Omental fat pad (tissue), 4 donors: ENCODE results near the gene TMEM267. TPM values are rescaled to one million over a fixed set of nuclear protein-coding genes. Genes with fewer than 3 reads are reported as not detected.

Source experiments
- ATAC-seq: fragments of 150-250 bp; one replicate; pipeline ENCODE4 v1.9.1; 2016; ENCODE audit warnings: mild to moderate bottlenecking, moderate library complexity; ENCODE audit not compliant: low FRiP score
- DNase-seq: peaks from one replicate; pipeline ENCODE4 v3.0.0-alpha.2; 2019; ENCODE audit warnings: low spot score
- CTCF ChIP-seq, 3 donors: fragments of 450-650 bp; IDR thresholded peaks; one replicate each; pipeline ENCODE4 v1.5.1; 2016 to 2017; ENCODE audit warnings: antibody characterized with exemption in 3 of 3, mild to moderate bottlenecking in 3 of 3, moderate library complexity in 2 of 3
- total RNA-seq, 4 donors: library from RNA; depleted of rRNA; stranded (reverse); fragments of >200 nt; gene quantifications; one replicate each; pipeline ENCODE4 v1.1.0, GENCODE V29; 2016

The TMEM267 gene
- total RNA-seq, result 10 to 100 TPM in 2 of 4 donors, 1 to 10 TPM in 2; 9.0 to 11.0 (median 9.9) TPM

- DNase-seq (peak; percentile 60), ATAC-seq (peak; percentile 100)
- TF ChIP-seq CTCF (IDR thresholded peaks at IDR 0.05), result no peak
Observed at GRCh38 chr5:43483298-43484105, at the start of gene TMEM267. TMEM267 (minus strand) TSS chr5:43483865; CDS start chr5:43453969, 29,896 bp downstream.

- no peak for TF ChIP-seq CTCF (IDR thresholded peaks at IDR 0.05)
- DNase-seq, result no peak
- ATAC-seq, result no peak
Observed at GRCh38 chr5:43530648-43531047, 47.0 kb upstream of the TMEM267 start.

GRCh38 chr5:43523662-43524072 lies 40.0 kb upstream of the TMEM267 start:
- no peak for TF ChIP-seq CTCF (IDR thresholded peaks at IDR 0.05)
- DNase-seq, result no peak
- ATAC-seq, result no peak

- ATAC-seq (no peak), DNase-seq (no peak)
- no peak for TF ChIP-seq CTCF (IDR thresholded peaks at IDR 0.05)
Observed at GRCh38 chr5:43520615-43521014, 37.0 kb upstream of the TMEM267 start.

- ATAC-seq, result no peak
- no peak for DNase-seq
Observed at GRCh38 chr5:43515678-43516048, 32.0 kb upstream of the TMEM267 start.

GRCh38 chr5:43514816-43515677 lies 31.4 kb upstream of the TMEM267 start, which contains the start of gene C5orf34:
C5orf34 (minus strand) TSS chr5:43515148; CDS start chr5:43509339, 5,809 bp downstream.
- no peak for TF ChIP-seq CTCF (IDR thresholded peaks at IDR 0.05)
- DNase-seq, result peak; percentile 99
- ATAC-seq, result peak; percentile 100

More at GRCh38 chr5:43515678-43516048, 32.0 kb upstream of the TMEM267 start:
- no peak for TF ChIP-seq CTCF (IDR thresholded peaks at IDR 0.05)
